HUES64 (cell line): ENCODE measurements around the gene RMND5A.
A peak's percentile ranks its signal among the peaks of the same experiment; 100 is the strongest.
"Not testable (repeated sequence)": the region's sequence is repeated elsewhere in the genome, so short reads cannot be mapped to it uniquely, and the experiment has no call there.

Experiments used
- H3K27ac ChIP-seq: 2 replicates; pipeline ENCODE4 v1.7.0; 2013; ENCODE audit warnings: low read depth, low read length, inconsistent platforms
- H3K27me3 ChIP-seq: 2 replicates; pipeline ENCODE4 v1.6.1; 2013; ENCODE audit warnings: mild to moderate bottlenecking, low read length; ENCODE audit not compliant: insufficient read depth
- H3K36me3 ChIP-seq: 2 replicates; pipeline ENCODE4 v1.6.1; 2013; ENCODE audit warnings: mild to moderate bottlenecking, low read length; ENCODE audit not compliant: insufficient read depth
- H3K4me1 ChIP-seq: 2 replicates; pipeline ENCODE4 v1.6.1; 2013; ENCODE audit warnings: mild to moderate bottlenecking, low read length, moderate library complexity; ENCODE audit not compliant: insufficient read depth
- H3K4me3 ChIP-seq: 2 replicates; pipeline ENCODE4 v1.5.1; 2013; ENCODE audit warnings: mild to moderate bottlenecking, low read length, moderate library complexity
- H3K9ac ChIP-seq: 2 replicates; pipeline ENCODE4 v1.6.1; 2013; ENCODE audit warnings: mild to moderate bottlenecking, low read depth, low read length
- H3K9me3 ChIP-seq: 2 replicates; pipeline ENCODE4 v1.6.1; 2013; ENCODE audit warnings: low read depth, low read length; ENCODE audit not compliant: insufficient read depth
- WGBS: fragments of 150-250, 120-280 bp; methylation state at CpG from one replicate; pipeline ENCODE4 v1.1.7; 2013; ENCODE audit warnings: missing lambda C conversion rate; 5-methylcytosine and 5-hydroxymethylcytosine counted together

Gene RMND5A

DNA sequence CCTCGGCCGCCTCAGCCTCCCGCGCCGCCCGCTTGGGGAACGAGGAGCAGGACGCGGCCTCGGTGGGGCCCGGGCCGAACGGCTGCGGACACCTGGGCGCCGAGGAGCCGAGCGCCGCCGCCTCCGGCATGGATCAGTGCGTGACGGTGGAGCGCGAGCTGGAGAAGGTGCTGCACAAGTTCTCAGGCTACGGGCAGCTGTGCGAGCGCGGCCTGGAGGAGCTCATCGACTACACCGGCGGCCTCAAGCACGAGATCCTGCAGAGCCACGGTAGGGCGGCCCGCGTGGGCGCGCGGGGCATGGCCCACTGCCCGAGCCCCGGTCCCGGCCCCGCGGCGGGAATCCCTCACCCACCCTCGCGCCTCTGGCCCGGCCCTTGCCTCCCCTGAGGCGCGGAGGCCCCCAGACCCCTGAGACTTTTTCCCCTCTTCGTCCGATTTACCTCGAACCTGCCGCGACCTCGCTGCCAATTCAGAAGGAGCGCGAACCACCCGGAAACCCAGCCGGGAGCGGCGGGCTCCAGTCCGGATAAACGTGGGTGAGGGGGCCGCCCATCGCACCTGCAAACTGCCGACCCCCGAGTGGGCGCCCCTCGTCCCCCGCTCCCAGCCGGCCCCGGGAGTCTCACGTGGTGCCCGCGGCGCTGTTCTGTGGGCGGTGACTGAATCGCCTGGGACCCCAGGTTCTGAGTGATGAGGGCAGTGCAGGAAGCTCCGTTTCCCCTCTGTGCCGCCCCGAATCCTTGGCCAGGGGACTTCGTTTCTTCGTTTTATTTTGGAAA is 639 bp downstream of the RMND5A start:
- Histone ChIP-seq H3K27ac (peak overlapping the region; percentile 74; the same call in 1 of the 2 replicates), H3K4me3 (peak overlapping the region; percentile 67), H3K9ac (peak overlapping the region; percentile 79)
- H3K36me3 ChIP-seq, H3K27me3 ChIP-seq, H3K9me3 ChIP-seq, H3K4me1 ChIP-seq: not testable (repeated sequence)
- WGBS = under 1% methylated on average over 69 of the region's 85 CpGs

GRCh38 chr2:86725706-86726105 is 5.6 kb downstream of the RMND5A start:
- H3K36me3 ChIP-seq, H3K27ac ChIP-seq, H3K9ac ChIP-seq, H3K4me3 ChIP-seq, H3K9me3 ChIP-seq, H3K4me1 ChIP-seq, H3K27me3 ChIP-seq: not testable (repeated sequence)
- no CpG with 5 or more reads among the region's 2 CpGs for WGBS

- not testable (repeated sequence) for H3K27ac ChIP-seq, H3K4me1 ChIP-seq, H3K36me3 ChIP-seq, H3K4me3 ChIP-seq, H3K27me3 ChIP-seq, H3K9me3 ChIP-seq, H3K9ac ChIP-seq
- WGBS = no CpG with 5 or more reads among the region's 6 CpGs
Measured at GRCh38 chr2:86732040-86732525, 12.0 kb downstream of the RMND5A start.

GRCh38 chr2:86732837-86733236 is 12.7 kb downstream of the RMND5A start:
- H3K9ac ChIP-seq, H3K4me3 ChIP-seq, H3K9me3 ChIP-seq, H3K4me1 ChIP-seq, H3K27ac ChIP-seq, H3K27me3 ChIP-seq, H3K36me3 ChIP-seq: not testable (repeated sequence)

DNA sequence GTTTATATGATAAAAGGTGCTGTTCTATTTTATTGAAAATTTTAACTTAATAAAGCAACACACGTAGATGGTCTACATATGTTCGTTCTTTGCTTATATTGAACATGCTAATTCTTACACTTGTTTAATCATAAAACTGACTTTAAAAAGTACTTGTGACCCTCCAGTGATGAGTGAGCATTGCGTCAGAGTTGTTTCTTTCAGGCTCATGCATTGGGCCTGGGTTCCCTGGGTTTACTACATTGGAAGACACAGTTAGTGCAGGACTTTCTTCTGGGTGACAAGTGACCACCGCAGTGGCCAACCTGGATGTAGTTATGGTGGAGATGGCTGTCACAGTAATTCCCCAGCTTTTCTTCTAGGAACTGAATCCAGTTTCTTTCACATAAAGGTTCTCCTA is 13.4 kb downstream of the RMND5A start:
- not testable (repeated sequence) for H3K36me3 ChIP-seq, H3K27me3 ChIP-seq, H3K27ac ChIP-seq, H3K4me3 ChIP-seq, H3K9ac ChIP-seq, H3K9me3 ChIP-seq, H3K4me1 ChIP-seq
- no CpG with 5 or more reads among the region's 4 CpGs for WGBS

DNA sequence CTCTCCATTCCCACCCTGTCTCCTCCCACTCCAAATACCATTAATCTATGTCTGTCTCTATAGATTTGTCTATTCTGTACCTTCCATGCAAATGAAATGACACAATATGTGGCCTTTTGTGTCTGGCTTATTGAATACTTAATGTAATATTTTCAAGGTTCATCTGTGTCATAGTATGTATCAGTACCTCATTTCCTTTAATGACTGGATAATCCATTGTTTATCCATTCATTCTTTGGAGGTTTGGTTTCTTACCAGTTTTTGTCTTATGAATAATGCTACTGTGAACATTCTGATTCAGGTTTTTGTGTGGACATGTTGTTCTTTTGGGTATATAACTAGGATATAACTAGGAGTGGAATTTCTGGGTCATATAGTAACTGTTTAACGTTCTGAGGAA is 14.8 kb downstream of the RMND5A start:
- H3K9ac ChIP-seq, H3K27ac ChIP-seq, H3K36me3 ChIP-seq, H3K4me3 ChIP-seq, H3K27me3 ChIP-seq, H3K9me3 ChIP-seq, H3K4me1 ChIP-seq: not testable (repeated sequence)
- no CpG with 5 or more reads among the region's 1 CpG for WGBS

DNA sequence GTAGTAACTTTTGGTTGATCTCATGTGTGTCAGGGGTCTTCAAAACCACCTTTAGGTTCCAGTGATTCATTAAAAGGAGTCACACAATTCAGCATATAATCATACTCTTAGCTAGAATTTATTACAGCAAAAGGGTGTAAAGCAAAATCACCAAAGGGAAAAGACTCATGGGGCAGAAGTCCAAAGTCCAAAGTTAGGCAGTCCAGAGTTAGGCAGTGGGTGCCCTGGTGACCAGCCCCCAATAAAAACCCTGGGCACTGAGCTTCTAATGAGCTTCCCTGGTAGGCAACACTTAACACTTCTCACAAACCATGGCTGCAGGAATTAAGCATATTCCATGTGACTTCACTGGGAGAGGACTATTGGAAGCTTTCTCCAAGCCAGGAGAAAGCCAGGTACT is 19.4 kb downstream of the RMND5A start:
- not testable (repeated sequence) for H3K27ac ChIP-seq, H3K4me1 ChIP-seq, H3K4me3 ChIP-seq, H3K9ac ChIP-seq, H3K9me3 ChIP-seq, H3K27me3 ChIP-seq
- peaks cover 12% of the 10 kb centered on the region; the same call in 1 of the 2 replicates for H3K36me3 ChIP-seq

DNA sequence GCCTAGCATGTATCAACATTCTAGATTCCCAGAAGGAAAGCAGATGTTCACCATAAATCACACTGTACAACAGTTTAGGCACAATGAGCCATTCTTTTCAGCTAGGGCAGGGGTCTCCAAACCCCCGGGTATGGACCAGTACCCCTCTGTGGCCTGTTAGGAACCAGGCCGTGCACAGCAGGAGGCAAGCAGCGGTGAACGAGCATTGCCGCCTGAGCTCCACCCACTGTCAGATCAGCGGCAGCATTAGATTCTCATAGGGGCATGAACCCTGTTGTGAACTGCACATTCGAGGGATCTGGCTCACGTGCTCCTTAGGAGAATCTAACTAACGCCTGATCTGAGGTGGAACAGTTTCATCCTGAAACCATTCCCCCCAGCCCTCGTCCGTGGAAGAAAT is 19.8 kb downstream of the RMND5A start:
- peaks cover 12% of the 10 kb centered on the region; the same call in 1 of the 2 replicates for H3K36me3 ChIP-seq
- H3K4me1 ChIP-seq, H3K4me3 ChIP-seq, H3K9ac ChIP-seq, H3K27me3 ChIP-seq, H3K27ac ChIP-seq, H3K9me3 ChIP-seq: not testable (repeated sequence)
- WGBS = no CpG with 5 or more reads among the region's 11 CpGs

DNA sequence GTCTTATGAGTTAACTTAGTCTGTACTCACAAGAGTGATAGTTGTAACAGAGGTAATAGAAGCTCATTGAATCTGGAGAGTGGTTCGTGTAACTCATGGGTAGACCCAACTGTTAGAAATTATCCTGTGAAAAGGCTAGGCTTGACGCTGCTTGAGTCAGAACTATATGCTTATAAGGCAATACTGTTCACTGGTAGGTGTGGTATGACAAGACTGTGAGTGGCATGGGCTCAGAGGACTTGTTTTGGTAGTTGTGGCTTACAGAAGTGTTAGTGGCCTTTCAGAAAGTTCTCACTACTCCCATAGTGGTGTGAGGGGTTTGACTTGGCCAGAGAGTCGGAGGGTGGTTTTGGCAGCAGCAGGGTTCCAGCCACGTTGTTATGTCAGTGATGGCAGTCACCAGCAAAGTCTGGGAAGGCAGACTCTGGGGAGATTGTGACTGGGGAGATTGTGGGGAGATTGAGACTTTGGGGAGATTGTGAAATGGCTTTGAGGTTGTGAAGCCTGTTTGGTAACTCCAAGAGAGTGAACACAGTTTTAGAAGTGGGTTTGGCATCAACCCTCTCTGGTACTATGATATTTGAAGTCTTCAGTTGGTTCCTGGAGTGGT is 21.9 kb downstream of the RMND5A start:
- not testable (repeated sequence) for H3K4me3 ChIP-seq, H3K9me3 ChIP-seq
- WGBS = no CpG with 5 or more reads among the region's 4 CpGs

GRCh38 chr2:86744152-86744551 is 24.1 kb downstream of the RMND5A start:
- 88% methylated on average over 2 of the region's 2 CpGs for WGBS
- Histone ChIP-seq H3K4me1 (peaks cover 11% of the 10 kb centered on the region; the same call in 1 of the 2 replicates), H3K27ac (no peak overlapping the region), H3K27me3 (no peaks in the 10 kb centered on the region), H3K4me3 (no peak overlapping the region), H3K36me3 (peaks cover 29% of the 10 kb centered on the region), H3K9me3 (no peaks in the 10 kb centered on the region; the same call in 1 of the 2 replicates), H3K9ac (no peak overlapping the region)

More for the DNA sequence above, 21.9 kb downstream of the RMND5A start:
- peaks cover 26% of the 10 kb centered on the region for H3K36me3 ChIP-seq
- H3K9ac ChIP-seq, H3K27ac ChIP-seq, H3K4me1 ChIP-seq, H3K27me3 ChIP-seq: not testable (repeated sequence)

DNA sequence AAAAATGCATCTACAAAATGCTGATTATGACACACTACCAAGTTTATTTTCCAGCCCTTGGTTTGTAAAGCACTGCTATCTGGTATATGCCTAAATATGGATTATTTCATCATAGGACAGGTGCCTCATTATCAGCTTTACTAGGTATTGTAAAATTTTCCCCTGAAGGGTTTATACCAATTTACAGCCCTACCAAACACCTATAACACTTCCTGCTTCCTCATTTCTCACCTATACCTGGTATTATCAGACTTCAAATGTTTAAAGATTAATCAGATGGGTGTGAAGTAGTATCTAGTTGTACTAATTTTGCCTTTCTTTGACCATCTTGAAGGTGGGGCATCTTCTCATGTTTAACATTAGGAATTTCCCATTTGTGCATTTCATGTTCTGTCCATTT is 26.8 kb downstream of the RMND5A start:
- H3K9me3 ChIP-seq = peaks cover 10% of the 10 kb centered on the region; the same call in 1 of the 2 replicates
- no peak overlapping the region for H3K4me3 ChIP-seq
- no peak overlapping the region for H3K9ac ChIP-seq
- peaks cover 11% of the 10 kb centered on the region; the same call in 1 of the 2 replicates for H3K4me1 ChIP-seq
- peaks cover 49% of the 10 kb centered on the region for H3K36me3 ChIP-seq
- H3K27ac ChIP-seq = no peak overlapping the region
- H3K27me3 ChIP-seq = no peaks in the 10 kb centered on the region
